B cell (primary cell): ENCODE data around the gene PHLDB2. TPM values are rescaled to one million over a fixed set of nuclear protein-coding genes. Genes with fewer than 3 reads are reported as not detected.

Experiments used
- ATAC-seq: fragments of 200-7000 bp; cut with Tn5 transposase; one replicate; pipeline ENCODE4 v1.10.0; 2021; ENCODE audit warnings: low read depth, mild to moderate bottlenecking, moderate number of reproducible peaks, moderate library complexity
- CTCF ChIA-PET: fragments of 350-600 bp; sonication (Branson Sonifier 250); formaldehyde crosslinking; loops from one replicate; lab custom pipeline; 2021; ENCODE audit warnings: antibody characterized with exemption, inconsistent platforms; lab: Charles Lee
- POLR2A ChIA-PET: fragments of 350-600 bp; sonication (Branson Sonifier 250); formaldehyde crosslinking; loops from one replicate; lab custom pipeline; 2021; ENCODE audit warnings: antibody characterized with exemption; lab: Charles Lee
- DNase-seq: peaks from one replicate; pipeline ENCODE4 v3.0.0; 2013
- H2AFZ ChIP-seq: 2 replicates; pipeline ENCODE4 v1.6.1; 2012; ENCODE audit warnings: mild to moderate bottlenecking, low read depth, low read length; ENCODE audit not compliant: insufficient read depth, poor library complexity, severe bottlenecking
- H3K27ac ChIP-seq, 2 donors: 1 replicate in 1 of 2; 2 replicates in 1 of 2; pipeline ENCODE4 v1.5.1; 2012 to 2013; ENCODE audit warnings: low read length in 2 of 2, mild to moderate bottlenecking in 2 of 2, moderate library complexity in 1 of 2
- H3K27me3 ChIP-seq, 4 experiments: fragments of 200-600 bp in 1 of 4; sonication (generic) in 1 of 4; replicated peaks in 1 of 4; 1 replicate in 2 of 4; 2 replicates in 2 of 4; pipeline versions ENCODE4 v1.6.1 to v1.7.0; 2013 to 2016; ENCODE audit warnings: low read length in 3 of 4, mild to moderate bottlenecking in 2 of 4, mixed read lengths in 1 of 4, moderate library complexity in 1 of 4; ENCODE audit not compliant: insufficient read depth in 4 of 4, control insufficient read depth in 3 of 4; ENCODE audit errors: control extremely low read depth in 1 of 4
- H3K36me3 ChIP-seq, 2 experiments: replicated peaks in 1 of 2; 1 replicate in 1 of 2; 2 replicates in 1 of 2; pipeline versions ENCODE4 v1.6.1 to v1.7.1; 2013; ENCODE audit warnings: low read length in 1 of 2; ENCODE audit not compliant: insufficient read depth in 2 of 2, control insufficient read depth in 1 of 2; ENCODE audit errors: control extremely low read depth in 1 of 2, extremely low read depth in 1 of 2
- H3K4me1 ChIP-seq, 2 donors: fragments of 200-600 bp in 1 of 2; sonication (generic) in 1 of 2; 1 replicate in 1 of 2; 2 replicates in 1 of 2; pipeline versions ENCODE4 v1.5.1 to v1.6.1; 2013 to 2017; ENCODE audit warnings: low read length in 2 of 2; ENCODE audit not compliant: control insufficient read depth in 2 of 2, insufficient read depth in 2 of 2
- H3K4me2 ChIP-seq: replicated peaks from 2 replicates; pipeline ENCODE3; 2012; ENCODE audit warnings: mild to moderate bottlenecking, low read depth, low read length; ENCODE audit not compliant: poor library complexity, severe bottlenecking
- H3K4me3 ChIP-seq, 5 experiments: fragments of 200-600 bp in 1 of 5; sonication (generic) in 1 of 5; 1 replicate in 3 of 5; 2 replicates in 2 of 5; pipeline versions ENCODE4 v1.5.1 to v1.7.0; 2011 to 2016; ENCODE audit warnings: low read length in 4 of 5, mild to moderate bottlenecking in 4 of 5, low read depth in 2 of 5, control low read depth in 1 of 5, moderate library complexity in 1 of 5; ENCODE audit not compliant: insufficient read depth in 1 of 5; ENCODE audit errors: control extremely low read depth in 1 of 5, extremely low read depth in 1 of 5
- H3K79me2 ChIP-seq: fragments of 200-600 bp; sonication (generic); one replicate; pipeline ENCODE4 v1.6.0; 2016; ENCODE audit warnings: low read length; ENCODE audit not compliant: control insufficient read depth, insufficient read depth
- H3K9ac ChIP-seq: fragments of 200-600 bp; sonication (generic); 2 replicates; pipeline ENCODE4 v1.6.1; 2017; ENCODE audit warnings: mild to moderate bottlenecking, low read length, moderate library complexity
- H3K9me3 ChIP-seq, 3 donors: one replicate each; pipeline versions ENCODE4 v1.6.1 to v1.7.1; 2013; ENCODE audit warnings: low read length in 2 of 3; ENCODE audit not compliant: control insufficient read depth in 2 of 3, insufficient read depth in 1 of 3; ENCODE audit errors: control extremely low read depth in 1 of 3
- H4K20me1 ChIP-seq: 2 replicates; pipeline ENCODE4 v1.6.0; 2012; ENCODE audit warnings: mild to moderate bottlenecking, low read length; ENCODE audit not compliant: insufficient read depth, control insufficient read depth, poor library complexity, severe bottlenecking
- H3K27ac Mint-ChIP-seq: one replicate; pipeline ENCODE4 v1.8.0; 2021; ENCODE audit warnings: mixed read lengths
- H3K27me3 Mint-ChIP-seq: one replicate; pipeline ENCODE4 v1.8.0; 2021; ENCODE audit warnings: mixed read lengths
- H3K4me1 Mint-ChIP-seq: one replicate; pipeline ENCODE4 v1.8.0; 2021; ENCODE audit warnings: mixed read lengths
- H3K4me3 Mint-ChIP-seq: one replicate; pipeline ENCODE4 v1.8.0; 2021; ENCODE audit warnings: mixed read lengths
- H3K9me3 Mint-ChIP-seq: one replicate; pipeline ENCODE4 v1.8.0; 2022; ENCODE audit warnings: mixed read lengths; ENCODE audit not compliant: insufficient read depth
- CTCF ChIP-seq: fragments of 200-600 bp; IDR thresholded peaks from one replicate; pipeline ENCODE4 v1.8.0; 2022; ENCODE audit warnings: antibody characterized with exemption, mild to moderate bottlenecking
- EZH2 ChIP-seq: IDR thresholded peaks from 2 replicates; pipeline ENCODE4 v1.6.1; 2012; ENCODE audit warnings: borderline replicate concordance, low read depth, mild to moderate bottlenecking, moderate library complexity, low read length; ENCODE audit not compliant: insufficient read depth, poor library complexity, severe bottlenecking
- WGBS: methylation state at CpG from one replicate; pipeline ENCODE4 v1.1.5; 2013; ENCODE audit warnings: missing lambda C conversion rate; ENCODE audit not compliant: insufficient coverage; 5-methylcytosine and 5-hydroxymethylcytosine counted together
- intact Hi-C: fragments of 100-400 bp; cut with micrococcal nuclease; formaldehyde crosslinking; loops from one replicate; pipeline ENCODE4 v1.10.0; 2022
- polyA plus RNA-seq: library from polyadenylated mRNA; depleted of rRNA; stranded (reverse); fragments of >200 nt; gene quantifications from 2 replicates; pipeline ENCODE4 v1.2.3, GENCODE V29; 2012
- total RNA-seq, 2 donors: library from RNA; stranded (reverse); fragments of 120-200 nt in 1 of 2; gene quantifications; 1 replicate in 1 of 2; 2 replicates in 1 of 2; pipeline versions ENCODE4 v1.2.3 to v1.2.4, GENCODE V29; 2013 to 2022

The PHLDB2 gene
- total and polyA plus RNA-seq, 2 donors (not counting 1 experiment from before 2014, with no cell fraction given) = 1.3 to 6.3 TPM

GRCh38 chr3:111939873-111940272 lies 80.8 kb downstream of the PHLDB2 start:
- POLR2A ChIA-PET = no interaction called here
- Mint-ChIP-seq H3K9me3 (no peaks in the 10 kb centered on the region), H3K4me1 (no peaks in the 10 kb centered on the region), H3K27ac (no peak overlapping the region), H3K27me3 (peaks cover 5% of the 10 kb centered on the region), H3K4me3 (no peak overlapping the region)
- Histone ChIP-seq H3K9me3 (no peaks in the 10 kb centered on the region), H3K27ac (no peak overlapping the region), H3K9ac (no peak overlapping the region), H3K4me3 (no peak overlapping the region), H3K36me3 (peaks cover 0 to 1% of the 10 kb centered on the region in 2 experiments), H3K4me2 (no peak overlapping the region), H3K4me1 (no peaks in the 10 kb centered on the region), H3K79me2 (no peaks in the 10 kb centered on the region), H3K27me3 (no peaks in the 10 kb centered on the region), H4K20me1 (no peaks in the 10 kb centered on the region), H2AFZ (no peak overlapping the region)
- ATAC-seq = no peak
- intact Hi-C loops = no loop called here
- TF ChIP-seq CTCF (no peak), EZH2 (no peak)
- no peak for DNase-seq
- CTCF ChIA-PET = no interaction called here
- WGBS = 90% methylated on average over 2 of the region's 2 CpGs

- H3K27ac ChIP-seq = no peak overlapping the region
- peaks cover 0 to 1% of the 10 kb centered on the region in 2 experiments for H3K36me3 ChIP-seq
- no peak overlapping the region for H3K4me3 Mint-ChIP-seq
- no peak for TF ChIP-seq CTCF
- no peak for TF ChIP-seq EZH2
- H3K27me3 Mint-ChIP-seq = peaks cover 5% of the 10 kb centered on the region
- no peak overlapping the region for H3K9ac ChIP-seq
- ATAC-seq (no peak), DNase-seq (no peak)
- no peaks in the 10 kb centered on the region for H3K9me3 ChIP-seq
- no peaks in the 10 kb centered on the region for H3K4me1 ChIP-seq
- no peak overlapping the region for H2AFZ ChIP-seq
- no peaks in the 10 kb centered on the region for H4K20me1 ChIP-seq
- H3K4me1 Mint-ChIP-seq = no peaks in the 10 kb centered on the region
- no peaks in the 10 kb centered on the region for H3K27me3 ChIP-seq
- no peaks in the 10 kb centered on the region for H3K9me3 Mint-ChIP-seq
- no peak overlapping the region for H3K27ac Mint-ChIP-seq
- POLR2A ChIA-PET = no interaction called here
- CTCF ChIA-PET = no interaction called here
- intact Hi-C loops = no loop called here
- no peak overlapping the region for H3K4me3 ChIP-seq
- no CpG with 5 or more reads among the region's 2 CpGs for WGBS
- H3K4me2 ChIP-seq = no peak overlapping the region
- no peaks in the 10 kb centered on the region for H3K79me2 ChIP-seq
Measured at GRCh38 chr3:111943533-111943932, 84.5 kb downstream of the PHLDB2 start.
